HT1080 (cell line): ENCODE results near the gene MON2. TPM values are rescaled to one million over a fixed set of nuclear protein-coding genes. Genes with fewer than 3 reads are reported as not detected.

ENCODE experiments used
- DNase-seq: peaks from one replicate; pipeline ENCODE4 v3.0.0-alpha.2; 2015; ENCODE audit warnings: low read depth
- total RNA-seq: library from RNA; depleted of rRNA; stranded (reverse); fragments of >200 nt; shearing (Covaris generic); gene quantifications from 2 replicates; pipeline ENCODE4 v1.2.3, GENCODE V29; 2014

MON2 gene
- total RNA-seq, 1 experiment from 2014 or later, result 10.5 TPM

- DNase-seq, result no peak
Observed at GRCh38 chr12:62604373-62604772, 137.7 kb downstream of the MON2 start.

GRCh38 chr12:62604871-62605270, 138.2 kb downstream of the MON2 start:
- no peak for DNase-seq

GRCh38 chr12:62605981-62606380, 139.4 kb downstream of the MON2 start:
- DNase-seq, result no peak

GRCh38 chr12:62606654-62607053, 140.0 kb downstream of the MON2 start:
- DNase-seq, result peak; percentile 40

- no peak for DNase-seq
Observed at GRCh38 chr12:62613081-62613480, 146.5 kb downstream of the MON2 start.

GRCh38 chr12:62618319-62618718, 151.7 kb downstream of the MON2 start:
- DNase-seq, result no peak

GRCh38 chr12:62618930-62619329, 152.3 kb downstream of the MON2 start:
- DNase-seq, result no peak

GRCh38 chr12:62621101-62621638, 154.5 kb downstream of the MON2 start:
- no peak for DNase-seq

- DNase-seq, result no peak
Observed at GRCh38 chr12:62622177-62622576, 155.6 kb downstream of the MON2 start.

- no peak for DNase-seq
Observed at GRCh38 chr12:62625228-62625627, 158.6 kb downstream of the MON2 start.

GRCh38 chr12:62627181-62627580, 160.6 kb downstream of the MON2 start:
- DNase-seq, result no peak

GRCh38 chr12:62629413-62629812, 162.8 kb downstream of the MON2 start:
- no peak for DNase-seq

- DNase-seq, result no peak
Observed at GRCh38 chr12:62629971-62630739, 163.5 kb downstream of the MON2 start.

- peak; percentile 20 for DNase-seq
Observed at GRCh38 chr12:62631471-62632410, 165.1 kb downstream of the MON2 start.

GRCh38 chr12:62632411-62632918, 165.8 kb downstream of the MON2 start:
- no peak for DNase-seq

GRCh38 chr12:62635649-62636048, 169.0 kb downstream of the MON2 start:
- DNase-seq, result no peak

GRCh38 chr12:62637679-62638078, 171.1 kb downstream of the MON2 start:
- DNase-seq, result no peak

- peak; percentile 76 for DNase-seq
Observed at GRCh38 chr12:62640910-62641448, 174.4 kb downstream of the MON2 start.

- no peak for DNase-seq
Observed at GRCh38 chr12:62642486-62642885, 175.9 kb downstream of the MON2 start.

GRCh38 chr12:62643486-62643885, 176.9 kb downstream of the MON2 start:
- DNase-seq, result no peak

- DNase-seq, result no peak
Observed at GRCh38 chr12:62646566-62646965, 179.9 kb downstream of the MON2 start.

GRCh38 chr12:62647586-62647985, 181.0 kb downstream of the MON2 start:
- no peak for DNase-seq
